B cell (primary cell): ENCODE measurements around the gene MORN1. TPM values are rescaled to one million over a fixed set of nuclear protein-coding genes. Genes with fewer than 3 reads are reported as not detected.
A peak's percentile ranks its signal among the peaks of the same experiment; 100 is the strongest.
"Not testable (repeated sequence)": the region's sequence is repeated elsewhere in the genome, so short reads cannot be mapped to it uniquely, and the experiment has no call there.

ENCODE experiments used
- ATAC-seq: fragments of 200-7000 bp; cut with Tn5 transposase; one replicate; pipeline ENCODE4 v1.10.0; 2021; ENCODE audit warnings: low read depth, mild to moderate bottlenecking, moderate number of reproducible peaks, moderate library complexity
- CTCF ChIA-PET: fragments of 350-600 bp; sonication (Branson Sonifier 250); formaldehyde crosslinking; loops from one replicate; lab custom pipeline; 2021; ENCODE audit warnings: antibody characterized with exemption, inconsistent platforms; lab: Charles Lee
- POLR2A ChIA-PET: fragments of 350-600 bp; sonication (Branson Sonifier 250); formaldehyde crosslinking; loops from one replicate; lab custom pipeline; 2021; ENCODE audit warnings: antibody characterized with exemption; lab: Charles Lee
- DNase-seq: peaks from one replicate; pipeline ENCODE4 v3.0.0; 2013
- H2AFZ ChIP-seq: 2 replicates; pipeline ENCODE4 v1.6.1; 2012; ENCODE audit warnings: mild to moderate bottlenecking, low read depth, low read length; ENCODE audit not compliant: insufficient read depth, poor library complexity, severe bottlenecking
- H3K27ac ChIP-seq, 2 donors: 1 replicate in 1 of 2; 2 replicates in 1 of 2; pipeline ENCODE4 v1.5.1; 2012 to 2013; ENCODE audit warnings: low read length in 2 of 2, mild to moderate bottlenecking in 2 of 2, moderate library complexity in 1 of 2
- H3K27me3 ChIP-seq, 4 experiments: fragments of 200-600 bp in 1 of 4; sonication (generic) in 1 of 4; replicated peaks in 1 of 4; 1 replicate in 2 of 4; 2 replicates in 2 of 4; pipeline versions ENCODE4 v1.6.1 to v1.7.0; 2013 to 2016; ENCODE audit warnings: low read length in 3 of 4, mild to moderate bottlenecking in 2 of 4, mixed read lengths in 1 of 4, moderate library complexity in 1 of 4; ENCODE audit not compliant: insufficient read depth in 4 of 4, control insufficient read depth in 3 of 4; ENCODE audit errors: control extremely low read depth in 1 of 4
- H3K36me3 ChIP-seq, 2 experiments: replicated peaks in 1 of 2; 1 replicate in 1 of 2; 2 replicates in 1 of 2; pipeline versions ENCODE4 v1.6.1 to v1.7.1; 2013; ENCODE audit warnings: low read length in 1 of 2; ENCODE audit not compliant: insufficient read depth in 2 of 2, control insufficient read depth in 1 of 2; ENCODE audit errors: control extremely low read depth in 1 of 2, extremely low read depth in 1 of 2
- H3K4me1 ChIP-seq, 2 donors: fragments of 200-600 bp in 1 of 2; sonication (generic) in 1 of 2; 1 replicate in 1 of 2; 2 replicates in 1 of 2; pipeline versions ENCODE4 v1.5.1 to v1.6.1; 2013 to 2017; ENCODE audit warnings: low read length in 2 of 2; ENCODE audit not compliant: control insufficient read depth in 2 of 2, insufficient read depth in 2 of 2
- H3K4me2 ChIP-seq: replicated peaks from 2 replicates; pipeline ENCODE3; 2012; ENCODE audit warnings: mild to moderate bottlenecking, low read depth, low read length; ENCODE audit not compliant: poor library complexity, severe bottlenecking
- H3K4me3 ChIP-seq, 5 experiments: fragments of 200-600 bp in 1 of 5; sonication (generic) in 1 of 5; 1 replicate in 3 of 5; 2 replicates in 2 of 5; pipeline versions ENCODE4 v1.5.1 to v1.7.0; 2011 to 2016; ENCODE audit warnings: low read length in 4 of 5, mild to moderate bottlenecking in 4 of 5, low read depth in 2 of 5, control low read depth in 1 of 5, moderate library complexity in 1 of 5; ENCODE audit not compliant: insufficient read depth in 1 of 5; ENCODE audit errors: control extremely low read depth in 1 of 5, extremely low read depth in 1 of 5
- H3K79me2 ChIP-seq: fragments of 200-600 bp; sonication (generic); one replicate; pipeline ENCODE4 v1.6.0; 2016; ENCODE audit warnings: low read length; ENCODE audit not compliant: control insufficient read depth, insufficient read depth
- H3K9ac ChIP-seq: fragments of 200-600 bp; sonication (generic); 2 replicates; pipeline ENCODE4 v1.6.1; 2017; ENCODE audit warnings: mild to moderate bottlenecking, low read length, moderate library complexity
- H3K9me3 ChIP-seq, 3 donors: one replicate each; pipeline versions ENCODE4 v1.6.1 to v1.7.1; 2013; ENCODE audit warnings: low read length in 2 of 3; ENCODE audit not compliant: control insufficient read depth in 2 of 3, insufficient read depth in 1 of 3; ENCODE audit errors: control extremely low read depth in 1 of 3
- H4K20me1 ChIP-seq: 2 replicates; pipeline ENCODE4 v1.6.0; 2012; ENCODE audit warnings: mild to moderate bottlenecking, low read length; ENCODE audit not compliant: insufficient read depth, control insufficient read depth, poor library complexity, severe bottlenecking
- H3K27ac Mint-ChIP-seq: one replicate; pipeline ENCODE4 v1.8.0; 2021; ENCODE audit warnings: mixed read lengths
- H3K27me3 Mint-ChIP-seq: one replicate; pipeline ENCODE4 v1.8.0; 2021; ENCODE audit warnings: mixed read lengths
- H3K4me1 Mint-ChIP-seq: one replicate; pipeline ENCODE4 v1.8.0; 2021; ENCODE audit warnings: mixed read lengths
- H3K4me3 Mint-ChIP-seq: one replicate; pipeline ENCODE4 v1.8.0; 2021; ENCODE audit warnings: mixed read lengths
- H3K9me3 Mint-ChIP-seq: one replicate; pipeline ENCODE4 v1.8.0; 2022; ENCODE audit warnings: mixed read lengths; ENCODE audit not compliant: insufficient read depth
- CTCF ChIP-seq: fragments of 200-600 bp; IDR thresholded peaks from one replicate; pipeline ENCODE4 v1.8.0; 2022; ENCODE audit warnings: antibody characterized with exemption, mild to moderate bottlenecking
- EZH2 ChIP-seq: IDR thresholded peaks from 2 replicates; pipeline ENCODE4 v1.6.1; 2012; ENCODE audit warnings: borderline replicate concordance, low read depth, mild to moderate bottlenecking, moderate library complexity, low read length; ENCODE audit not compliant: insufficient read depth, poor library complexity, severe bottlenecking
- WGBS: methylation state at CpG from one replicate; pipeline ENCODE4 v1.1.5; 2013; ENCODE audit warnings: missing lambda C conversion rate; ENCODE audit not compliant: insufficient coverage; 5-methylcytosine and 5-hydroxymethylcytosine counted together
- intact Hi-C: fragments of 100-400 bp; cut with micrococcal nuclease; formaldehyde crosslinking; loops from one replicate; pipeline ENCODE4 v1.10.0; 2022
- polyA minus RNA-seq: library from RNA; depleted of rRNA, polyadenylated mRNA; stranded (reverse); fragments of >200 nt; gene quantifications from 2 replicates; pipeline ENCODE4 v1.2.3, GENCODE V29; 2012
- polyA plus RNA-seq: library from polyadenylated mRNA; depleted of rRNA; stranded (reverse); fragments of >200 nt; gene quantifications from 2 replicates; pipeline ENCODE4 v1.2.3, GENCODE V29; 2012
- total RNA-seq, 2 donors: library from RNA; stranded (reverse); fragments of 120-200 nt in 1 of 2; gene quantifications; 1 replicate in 1 of 2; 2 replicates in 1 of 2; pipeline versions ENCODE4 v1.2.3 to v1.2.4, GENCODE V29; 2013 to 2022

The MORN1 gene
- total RNA-seq, result 30.4 and 32.6 TPM in 2 replicates
- 9.4 TPM for total RNA-seq (2013)
- polyA plus RNA-seq, result 9.8 and 10.2 TPM in 2 replicates
- polyA minus RNA-seq, result 11.6 TPM in 2 replicates

DNA sequence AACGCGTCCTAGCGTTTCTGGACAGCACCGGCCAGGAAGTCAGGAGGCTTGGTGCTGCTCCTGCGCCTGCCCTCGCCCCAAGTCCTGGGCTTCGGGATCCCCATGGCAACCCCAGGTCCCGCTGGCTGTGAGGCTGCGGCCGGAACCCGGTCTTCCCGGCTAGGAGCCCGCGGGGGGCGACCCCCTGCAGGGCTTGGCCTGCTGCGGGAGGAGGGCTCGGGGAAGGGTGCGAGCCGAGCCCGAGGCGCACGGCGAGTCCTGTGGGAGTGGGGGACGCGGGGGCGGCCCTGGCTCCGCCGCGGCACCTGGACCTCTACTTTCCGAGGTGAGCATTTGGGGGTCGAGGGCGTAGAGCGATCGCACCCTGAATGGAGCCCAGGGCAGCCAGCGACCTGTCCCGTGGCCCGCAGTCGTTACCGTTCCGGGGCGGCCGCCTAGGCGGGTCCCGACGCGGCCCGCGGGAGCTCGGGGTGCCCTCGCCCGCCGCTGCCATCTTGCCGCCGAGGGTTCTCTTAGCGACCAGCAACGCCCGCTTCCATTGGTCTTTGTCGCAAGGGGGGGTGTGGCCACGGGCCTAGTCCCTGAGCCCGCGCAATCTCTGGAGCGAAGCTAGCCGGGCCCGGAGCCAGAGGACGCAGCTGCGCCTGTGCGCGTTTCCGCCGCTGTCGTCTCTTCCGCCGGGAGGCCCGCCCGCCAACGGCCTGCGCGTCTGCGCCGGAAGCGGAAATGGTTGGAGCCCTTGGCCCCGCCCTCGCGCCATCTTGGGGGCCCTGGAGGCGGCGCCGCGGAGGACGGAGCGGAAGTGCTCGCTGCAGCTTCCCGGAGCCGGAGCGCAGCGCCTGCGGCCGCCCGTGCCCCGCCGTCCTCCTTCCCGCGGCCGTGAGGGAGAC lies at the start of gene MORN1, which contains the start of gene RER1:
TSS of gene MORN1 (minus strand) at position 514 of the 890 bp plus-strand sequence. CDS start at position 493, 21 bp downstream.
TSS of gene RER1 (plus strand) at position 801 of the 890 bp plus-strand sequence. CDS start 3,950 bp downstream, outside the sequence.
- DNase-seq (peak; percentile 99), ATAC-seq (peak; percentile 94)
- POLR2A ChIA-PET, result interaction anchor here (1.0 to 1.6 kb wide), 15 partner anchors 9 to 202 kb away, joined by 3 to 12 read pairs (median 5); partner anchors contain the start of genes FAAP20, PANK4, PRXL2B and SKI

DNA sequence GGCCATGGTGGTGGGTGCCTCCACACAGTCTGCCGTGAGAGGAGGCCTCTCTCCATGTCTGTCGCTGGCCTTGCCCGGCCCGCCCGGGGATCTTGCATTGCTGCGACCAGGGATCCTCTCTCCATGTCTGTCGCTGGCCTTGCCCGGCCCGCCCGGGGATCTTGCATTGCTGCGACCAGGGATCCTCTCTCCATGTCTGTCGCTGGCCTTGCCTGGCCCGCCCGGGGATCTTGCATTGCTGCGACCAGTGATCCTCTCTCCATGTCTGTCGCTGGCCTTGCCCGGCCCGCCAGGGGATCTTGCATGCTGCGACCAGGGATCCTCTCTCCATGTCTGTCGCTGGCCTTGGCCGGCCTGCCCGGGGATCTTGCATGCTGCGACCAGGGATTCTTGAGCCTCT lies 49.0 kb upstream of the MORN1 start:
- H3K4me2 ChIP-seq, H3K27ac Mint-ChIP-seq, intact Hi-C loops, H2AFZ ChIP-seq, H3K27me3 Mint-ChIP-seq, DNase-seq, H3K79me2 ChIP-seq, H3K4me3 ChIP-seq, POLR2A ChIA-PET, CTCF ChIA-PET, H3K4me3 Mint-ChIP-seq, H3K4me1 ChIP-seq, H3K27ac ChIP-seq, H3K9me3 ChIP-seq, H3K4me1 Mint-ChIP-seq, H3K9me3 Mint-ChIP-seq, H3K36me3 ChIP-seq, H3K9ac ChIP-seq, ATAC-seq, H4K20me1 ChIP-seq: not testable (repeated sequence)
- 97% methylated on average over 16 of the region's 23 CpGs for WGBS
- H3K27me3 ChIP-seq, result peaks cover 0 to 27% (median 11%) of the 10 kb centered on the region in 4 experiments

More for the DNA sequence above, at the start of gene MORN1, which contains the start of gene RER1:
- peaks cover 25 to 47% of the 10 kb centered on the region in 2 donors for H3K4me1 ChIP-seq
- intact Hi-C loops, result loop anchor here (1.0 to 2.0 kb wide), 8 partner anchors 21 to 482 kb away; partner anchors contain the start of genes FAAP20, PANK4 and PEX10
- peak within 1 kb of the TSS; percentile 99 for H2AFZ ChIP-seq
- H3K27me3 ChIP-seq, result no peaks in the 10 kb centered on the region
- H4K20me1 ChIP-seq, result peaks cover 42% of the 10 kb centered on the region
- H3K27ac ChIP-seq, result peak within 1 kb of the TSS; percentile 24 to 88
- Mint-ChIP-seq H3K9me3 (no peaks in the 10 kb centered on the region), H3K27ac (peak within 1 kb of the TSS; percentile 88), H3K4me3 (peak within 1 kb of the TSS; percentile 92), H3K27me3 (no peaks in the 10 kb centered on the region), H3K4me1 (peaks cover 47% of the 10 kb centered on the region)
- H3K9me3 ChIP-seq, result no peaks in the 10 kb centered on the region
- TF ChIP-seq EZH2, result no peak
- no peak for TF ChIP-seq CTCF
- WGBS, result under 1% methylated on average over 103 of the region's 103 CpGs
- peak within 1 kb of the TSS; percentile 94 for H3K9ac ChIP-seq
- CTCF ChIA-PET, result interaction anchor here (0.8 to 3.1 kb wide), 8 partner anchors 9 to 258 kb away, joined by 3 to 27 read pairs (median 3); partner anchors contain the start of genes FAAP20 and PANK4
- peaks cover 2 to 31% of the 10 kb centered on the region in 2 experiments for H3K36me3 ChIP-seq
- H3K79me2 ChIP-seq, result peaks cover 57% of the 10 kb centered on the region
- H3K4me3 ChIP-seq, result peak within 1 kb of the TSS; percentile 61 to 92 (median 76)
- peak within 1 kb of the TSS; percentile 100 for H3K4me2 ChIP-seq
